SU-DHL-6 (cell line): ENCODE measurements around the gene CCPG1.
A peak's percentile ranks its signal among the peaks of the same experiment; 100 is the strongest.
"Not testable (repeated sequence)": the region's sequence is repeated elsewhere in the genome, so short reads cannot be mapped to it uniquely, and the experiment has no call there.

Experiments
- H2AFZ ChIP-seq: fragments of 200-600 bp; sonication (generic); 2 replicates; pipeline ENCODE4 v1.6.1; 2014; ENCODE audit warnings: low read depth, mild to moderate bottlenecking, moderate library complexity, mixed read lengths, antibody characterized with exemption, low read length; ENCODE audit not compliant: severe bottlenecking
- H3F3A ChIP-seq: fragments of 200-600 bp; shearing (Covaris generic); 2 replicates; pipeline ENCODE4 v1.6.0; 2016; ENCODE audit warnings: antibody characterized with exemption, mild to moderate bottlenecking; ENCODE audit not compliant: insufficient read depth
- H3K27ac ChIP-seq: fragments of 200-600 bp; sonication (generic); 2 replicates; pipeline ENCODE4 v1.5.1; 2016; ENCODE audit warnings: low read depth, mild to moderate bottlenecking, low read length, moderate library complexity, mixed read lengths
- H3K27me3 ChIP-seq: fragments of 200-600 bp; sonication (generic), shearing (Covaris generic); 2 replicates; pipeline ENCODE4 v1.6.0; 2014; ENCODE audit warnings: mild to moderate bottlenecking, low read length
- H3K36me3 ChIP-seq: fragments of 200-600 bp; sonication (generic); 2 replicates; pipeline ENCODE4 v1.6.1; 2014; ENCODE audit warnings: mild to moderate bottlenecking, low read length, mixed read lengths
- H3K4me2 ChIP-seq: fragments of 300-600, 200-600 bp; shearing (Covaris generic), sonication (generic); 2 replicates; pipeline ENCODE4 v1.6.0; 2014; ENCODE audit warnings: low read length, low read depth, mild to moderate bottlenecking; ENCODE audit not compliant: poor library complexity, severe bottlenecking
- H3K4me3 ChIP-seq: fragments of 200-600 bp; sonication (generic); 2 replicates; pipeline ENCODE4 v1.5.1; 2014; ENCODE audit warnings: antibody characterized with exemption, low read length, mild to moderate bottlenecking, mixed read lengths; ENCODE audit not compliant: insufficient read depth, poor library complexity, severe bottlenecking
- H3K79me2 ChIP-seq: fragments of 200-600 bp; sonication (generic); 2 replicates; pipeline ENCODE4 v1.6.1; 2014; ENCODE audit warnings: mild to moderate bottlenecking, low read length, moderate library complexity; ENCODE audit not compliant: insufficient read depth
- H3K9ac ChIP-seq: fragments of 200-600 bp; sonication (generic); 2 replicates; pipeline ENCODE4 v1.7.0; 2014; ENCODE audit warnings: mild to moderate bottlenecking, low read length
- H3K9me2 ChIP-seq: fragments of 200-600 bp; sonication (generic); replicated peaks from 2 replicates; pipeline ENCODE4 v1.6.1; 2014; ENCODE audit warnings: low read length; ENCODE audit not compliant: insufficient read depth
- H3K9me3 ChIP-seq: fragments of 200-600 bp; sonication (generic); 2 replicates; pipeline ENCODE4 v1.6.1; 2014; ENCODE audit warnings: low read length, mixed read lengths; ENCODE audit not compliant: insufficient read depth
- H4K20me1 ChIP-seq: fragments of 200-600 bp; sonication (generic); 2 replicates; pipeline ENCODE4 v1.6.1; 2014; ENCODE audit warnings: low read depth, mild to moderate bottlenecking, antibody characterized with exemption, low read length, moderate library complexity, mixed read lengths
- EZH2phosphoT487 ChIP-seq: fragments of 200-600 bp; sonication (generic), shearing (Covaris generic); conservative IDR thresholded peaks from 2 replicates; pipeline ENCODE4 v1.6.1; 2018; ENCODE audit warnings: mild to moderate bottlenecking, antibody characterized with exemption, low read length, moderate library complexity, mixed read lengths
- TF ChIP-seq, protein P1 (sequence below): fragments of 200-600 bp; sonication (generic); IDR thresholded peaks from one replicate; pipeline ENCODE4 v1.5.1; 2017; ENCODE audit warnings: antibody characterized with exemption, mild to moderate bottlenecking, low read length, moderate library complexity; ENCODE audit not compliant: insufficient read depth, poor library complexity, severe bottlenecking

CCPG1 gene

DNA sequence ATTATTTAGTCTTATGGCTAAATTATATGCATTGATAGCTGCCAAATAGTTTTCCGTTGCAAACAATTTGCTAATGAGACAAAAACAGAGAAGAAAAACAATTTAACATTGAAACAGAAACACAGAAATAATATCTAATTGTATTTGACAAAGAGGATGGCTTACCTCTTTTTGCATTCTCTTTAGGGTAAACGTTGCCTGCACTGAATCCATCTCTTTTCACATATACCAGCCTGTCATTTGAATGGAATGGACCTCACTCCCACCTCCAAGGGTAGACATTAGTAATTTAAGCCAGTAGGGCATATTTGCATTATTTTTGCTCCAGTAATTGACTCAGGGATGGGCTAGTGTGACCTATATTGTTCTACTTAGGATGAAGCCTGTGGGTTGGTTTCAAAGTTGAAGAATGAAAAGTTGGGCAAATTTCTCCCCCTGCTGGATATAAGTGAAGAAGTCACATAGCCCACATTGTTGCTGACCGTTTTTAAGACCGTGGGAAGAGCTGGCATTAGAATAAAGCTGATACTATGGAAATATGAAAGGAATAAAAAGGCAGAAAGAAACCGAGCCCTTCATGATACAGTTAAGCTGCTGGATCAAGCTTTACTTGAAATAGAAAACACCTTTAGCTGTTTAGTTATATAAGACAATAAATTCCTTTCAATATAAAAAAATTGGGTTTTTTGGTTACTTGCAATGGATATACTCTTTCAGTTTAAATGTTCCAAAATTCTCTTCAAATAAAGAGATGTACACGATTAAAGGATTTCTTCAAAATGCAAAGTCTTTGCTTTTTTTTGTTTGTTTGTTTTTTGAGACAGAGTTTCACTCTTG, 27.0 kb upstream of the CCPG1 start:
- Histone ChIP-seq H3K9ac (no peak overlapping the region), H3K9me2 (no peaks in the 10 kb centered on the region), H3K4me3 (no peak overlapping the region), H3K4me2 (no peak overlapping the region), H3K27me3 (no peaks in the 10 kb centered on the region), H3F3A (no peaks in the 10 kb centered on the region; the same call in 1 of the 2 replicates), H4K20me1 (no peaks in the 10 kb centered on the region), H3K27ac (no peak overlapping the region), H3K36me3 (no peaks in the 10 kb centered on the region), H3K9me3 (no peaks in the 10 kb centered on the region), H3K79me2 (no peaks in the 10 kb centered on the region), H2AFZ (no peak overlapping the region)
- TF ChIP-seq, protein P1, sequence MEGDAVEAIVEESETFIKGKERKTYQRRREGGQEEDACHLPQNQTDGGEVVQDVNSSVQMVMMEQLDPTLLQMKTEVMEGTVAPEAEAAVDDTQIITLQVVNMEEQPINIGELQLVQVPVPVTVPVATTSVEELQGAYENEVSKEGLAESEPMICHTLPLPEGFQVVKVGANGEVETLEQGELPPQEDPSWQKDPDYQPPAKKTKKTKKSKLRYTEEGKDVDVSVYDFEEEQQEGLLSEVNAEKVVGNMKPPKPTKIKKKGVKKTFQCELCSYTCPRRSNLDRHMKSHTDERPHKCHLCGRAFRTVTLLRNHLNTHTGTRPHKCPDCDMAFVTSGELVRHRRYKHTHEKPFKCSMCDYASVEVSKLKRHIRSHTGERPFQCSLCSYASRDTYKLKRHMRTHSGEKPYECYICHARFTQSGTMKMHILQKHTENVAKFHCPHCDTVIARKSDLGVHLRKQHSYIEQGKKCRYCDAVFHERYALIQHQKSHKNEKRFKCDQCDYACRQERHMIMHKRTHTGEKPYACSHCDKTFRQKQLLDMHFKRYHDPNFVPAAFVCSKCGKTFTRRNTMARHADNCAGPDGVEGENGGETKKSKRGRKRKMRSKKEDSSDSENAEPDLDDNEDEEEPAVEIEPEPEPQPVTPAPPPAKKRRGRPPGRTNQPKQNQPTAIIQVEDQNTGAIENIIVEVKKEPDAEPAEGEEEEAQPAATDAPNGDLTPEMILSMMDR: peak; percentile 49
- no peak for TF ChIP-seq EZH2phosphoT487

DNA sequence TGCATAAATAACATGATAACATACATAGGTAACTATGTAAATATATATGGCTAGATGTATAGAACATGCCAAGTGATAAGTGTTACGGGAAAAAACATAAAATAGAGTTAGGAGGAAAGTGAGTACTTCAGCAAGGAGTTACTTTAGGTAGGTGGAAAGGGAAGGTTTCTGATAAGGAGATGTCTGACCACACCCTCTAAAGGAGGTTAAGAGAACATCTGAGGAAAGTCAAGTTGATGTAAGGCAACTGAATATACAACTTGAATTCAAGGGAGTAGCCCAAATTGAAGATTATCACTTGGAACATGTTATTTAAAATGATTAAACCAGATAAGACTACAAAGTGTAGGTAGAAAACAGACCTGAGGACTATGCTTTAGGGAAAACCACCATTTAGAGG, 13.9 kb upstream of the CCPG1 start:
- no peaks in the 10 kb centered on the region for H3K9me2 ChIP-seq
- H3K27ac ChIP-seq: no peak overlapping the region
- H3F3A ChIP-seq: no peaks in the 10 kb centered on the region
- no peak overlapping the region for H3K4me2 ChIP-seq
- H3K27me3 ChIP-seq: no peaks in the 10 kb centered on the region
- H3K36me3 ChIP-seq: no peaks in the 10 kb centered on the region
- no peaks in the 10 kb centered on the region for H3K9me3 ChIP-seq
- no peaks in the 10 kb centered on the region for H4K20me1 ChIP-seq
- H2AFZ ChIP-seq: no peak overlapping the region
- H3K79me2 ChIP-seq: no peaks in the 10 kb centered on the region
- no peak overlapping the region for H3K4me3 ChIP-seq
- H3K9ac ChIP-seq: no peak overlapping the region
- TF ChIP-seq EZH2phosphoT487: no peak
- TF ChIP-seq, protein P1: no peak

DNA sequence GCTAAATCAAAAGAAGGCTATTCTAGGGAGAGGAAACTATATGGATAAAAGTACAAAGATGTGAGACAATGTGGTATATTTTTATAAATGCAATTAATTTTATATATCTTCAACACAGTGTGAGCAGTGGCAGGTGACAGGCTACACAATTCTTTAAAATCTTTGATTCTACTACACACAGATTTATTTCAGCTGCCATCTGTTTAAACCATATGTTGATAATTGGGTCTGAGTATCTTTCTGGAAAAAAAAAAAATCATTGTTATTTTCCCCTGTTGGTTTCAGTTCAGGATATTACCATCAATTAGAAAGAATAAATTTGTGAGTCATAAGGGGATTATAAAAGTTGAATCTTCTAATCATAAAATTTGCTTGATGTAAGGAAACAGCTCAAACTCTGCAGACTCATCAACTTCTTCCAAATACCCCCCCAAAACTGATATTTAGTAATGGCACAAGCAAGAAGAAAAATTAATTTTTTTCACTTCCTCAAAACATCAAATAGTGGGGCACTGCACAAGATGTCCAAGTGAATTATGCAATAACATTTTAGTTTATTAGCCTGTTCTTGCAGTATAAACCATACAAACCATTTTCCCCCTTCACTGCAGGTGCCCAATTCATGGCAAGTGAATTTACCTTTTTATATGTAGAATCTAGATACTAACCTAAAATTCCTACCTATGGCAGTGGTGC, 12.2 kb upstream of the CCPG1 start:
- no peak overlapping the region for H2AFZ ChIP-seq
- no peak overlapping the region for H3K4me3 ChIP-seq
- no peaks in the 10 kb centered on the region for H3K36me3 ChIP-seq
- no peaks in the 10 kb centered on the region for H3K9me2 ChIP-seq
- no peaks in the 10 kb centered on the region for H3K79me2 ChIP-seq
- no peaks in the 10 kb centered on the region for H3K9me3 ChIP-seq
- no peak overlapping the region for H3K9ac ChIP-seq
- no peaks in the 10 kb centered on the region for H4K20me1 ChIP-seq
- H3K4me2 ChIP-seq: no peak overlapping the region
- no peak overlapping the region for H3K27ac ChIP-seq
- no peaks in the 10 kb centered on the region for H3K27me3 ChIP-seq
- no peaks in the 10 kb centered on the region for H3F3A ChIP-seq
- TF ChIP-seq, protein P1: no peak
- TF ChIP-seq EZH2phosphoT487: no peak

DNA sequence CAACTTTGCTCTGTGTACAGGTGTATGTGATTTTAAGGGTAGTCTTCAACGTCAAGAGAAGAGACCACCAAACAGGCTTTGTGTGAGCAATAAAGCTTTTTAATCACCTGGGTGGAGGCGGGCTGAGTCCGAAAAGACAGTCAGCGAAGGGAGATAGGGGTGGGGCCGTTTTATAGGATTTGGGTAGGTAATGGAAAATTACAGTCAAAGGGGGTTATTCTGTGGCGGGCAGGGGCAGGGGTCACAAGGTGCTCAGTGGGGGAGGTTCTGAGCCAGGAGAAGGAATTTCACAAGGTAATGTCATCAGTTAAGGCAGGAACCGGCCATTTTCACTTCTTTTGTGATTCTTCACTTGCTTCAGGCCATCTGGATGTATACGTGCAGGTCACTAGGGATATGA, 9.5 kb upstream of the CCPG1 start:
- not testable (repeated sequence) for H3K9me2 ChIP-seq, H3K4me3 ChIP-seq, H3K27ac ChIP-seq, H3K27me3 ChIP-seq, H3K36me3 ChIP-seq, H3K79me2 ChIP-seq, H2AFZ ChIP-seq, H3K4me2 ChIP-seq, H3F3A ChIP-seq, H3K9ac ChIP-seq, H3K9me3 ChIP-seq, H4K20me1 ChIP-seq

DNA sequence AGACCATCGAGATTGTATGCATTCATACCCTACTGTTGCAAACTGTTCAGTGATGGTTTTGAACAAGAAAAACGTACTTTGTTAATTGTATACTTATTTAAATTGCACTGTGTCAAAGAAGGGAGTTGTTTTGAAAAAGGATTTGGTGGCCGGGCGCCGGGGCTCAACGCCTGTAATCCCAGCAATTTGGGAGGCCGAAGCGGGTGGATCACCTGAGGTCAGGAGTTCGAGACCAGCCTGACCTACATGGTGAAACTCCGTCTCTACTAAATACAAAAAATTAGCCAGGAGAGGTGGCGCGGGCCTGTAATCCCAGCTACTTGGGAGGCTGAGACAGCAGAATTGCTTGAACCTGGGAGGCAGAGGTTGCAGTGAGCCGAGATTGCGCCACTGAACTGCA, 817 bp upstream of the CCPG1 start:
- Histone ChIP-seq H3K4me3 (peak overlapping the region; percentile 82), H2AFZ (peak overlapping the region; percentile 83), H3K4me2 (peak overlapping the region; percentile 75), H3K9ac (peak overlapping the region; percentile 68)
- not testable (repeated sequence) for H3K79me2 ChIP-seq, H3K9me2 ChIP-seq, H3K27me3 ChIP-seq, H3K27ac ChIP-seq, H3K9me3 ChIP-seq, H3K36me3 ChIP-seq, H4K20me1 ChIP-seq, H3F3A ChIP-seq
